Activated B cell treated with CpG ODN at 0.5 μM for 24 hours (primary cell): ENCODE measurements around the gene SMURF1. TPM values are rescaled to one million over a fixed set of nuclear protein-coding genes. Genes with fewer than 3 reads are reported as not detected.

ENCODE experiments used
- ATAC-seq: fragments of 200-7000 bp; cut with Tn5 transposase; one replicate; pipeline ENCODE4 v1.10.0; 2021; ENCODE audit warnings: low read depth, mild to moderate bottlenecking, moderate library complexity
- CTCF ChIA-PET: fragments of 350-600 bp; sonication (Branson Sonifier 250); formaldehyde crosslinking; loops from one replicate; lab custom pipeline; 2021; ENCODE audit warnings: antibody characterized with exemption; lab: Charles Lee
- POLR2A ChIA-PET: fragments of 350-600 bp; sonication (Branson Sonifier 250); formaldehyde crosslinking; loops from one replicate; lab custom pipeline; 2021; ENCODE audit warnings: antibody characterized with exemption; lab: Charles Lee
- DNase-seq: peaks from one replicate; pipeline ENCODE4 v3.0.0; 2022
- H3K27ac Mint-ChIP-seq: one replicate; pipeline ENCODE4 v1.8.0; 2020; ENCODE audit warnings: mixed read lengths
- H3K27me3 Mint-ChIP-seq: one replicate; pipeline ENCODE4 v1.8.0; 2021; ENCODE audit warnings: mixed read lengths
- H3K36me3 Mint-ChIP-seq: one replicate; pipeline ENCODE4 v1.8.0; 2021; ENCODE audit warnings: low read depth, mixed read lengths
- H3K4me1 Mint-ChIP-seq: one replicate; pipeline ENCODE4 v1.8.0; 2021; ENCODE audit warnings: mixed read lengths
- H3K4me3 Mint-ChIP-seq: one replicate; pipeline ENCODE4 v1.8.0; 2020; ENCODE audit warnings: mild to moderate bottlenecking, mixed read lengths
- H3K9me3 Mint-ChIP-seq: one replicate; pipeline ENCODE4 v1.8.0; 2020; ENCODE audit warnings: mixed read lengths
- CTCF ChIP-seq: fragments of 200-600 bp; IDR thresholded peaks from one replicate; pipeline ENCODE4 v1.8.0; 2022; ENCODE audit warnings: antibody characterized with exemption, mild to moderate bottlenecking
- intact Hi-C: fragments of 100-400 bp; cut with micrococcal nuclease; formaldehyde crosslinking; loops from one replicate; pipeline ENCODE4 v1.15.1; 2024
- total RNA-seq: library from RNA; stranded (reverse); gene quantifications from 2 replicates; pipeline ENCODE4 v1.2.3, GENCODE V29; 2022

SMURF1 gene
- total RNA-seq, 1 donor from 2014 or later = 23.1 TPM

DNA sequence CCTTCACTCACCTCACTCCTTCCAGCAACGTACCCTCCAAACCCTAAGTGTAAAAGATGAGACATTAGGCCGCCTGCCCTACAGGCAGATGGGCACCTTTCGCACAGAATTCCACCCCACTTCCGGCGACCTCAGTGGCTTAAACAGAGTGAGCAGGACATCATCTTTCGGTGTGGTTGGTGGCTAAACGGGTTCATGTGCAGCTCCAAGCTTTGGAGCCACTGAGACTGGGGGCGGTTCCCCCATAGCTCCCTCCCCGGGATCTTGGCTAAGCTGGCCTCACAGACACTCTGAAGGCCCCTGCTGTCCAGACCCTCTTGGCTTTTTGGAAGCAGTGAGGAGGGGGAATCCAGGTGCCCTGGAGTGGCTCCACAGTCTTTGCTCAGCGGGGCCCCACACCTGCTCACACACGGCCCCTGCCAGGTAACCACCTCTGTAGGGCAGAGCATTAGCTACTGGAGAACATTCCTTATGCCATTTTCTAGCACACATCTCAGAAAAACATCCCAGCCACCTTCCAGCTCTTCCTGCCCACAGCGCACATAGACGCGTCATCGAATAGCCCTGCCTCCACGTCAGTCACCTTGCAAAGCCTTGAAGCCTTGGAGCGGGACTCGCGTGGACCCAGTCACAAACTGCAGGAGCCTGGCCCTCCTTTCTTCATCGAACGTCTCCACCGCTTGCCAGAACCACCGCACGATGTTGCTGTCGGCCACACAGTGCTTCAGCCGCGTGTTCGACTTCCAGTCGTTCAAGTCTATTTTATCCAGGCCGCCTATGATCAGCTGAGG is 108.8 kb downstream of the SMURF1 start:
- peaks cover 87% of the 10 kb centered on the region for H3K36me3 Mint-ChIP-seq
- no peaks in the 10 kb centered on the region for H3K9me3 Mint-ChIP-seq
- intact Hi-C loops = no loop called here
- DNase-seq (no peak), ATAC-seq (no peak)
- no peaks in the 10 kb centered on the region for H3K27me3 Mint-ChIP-seq
- ChIA-PET POLR2A (no interaction called here), CTCF (no interaction called here)
- no peak for TF ChIP-seq CTCF
- no peaks in the 10 kb centered on the region for H3K4me1 Mint-ChIP-seq
- no peak overlapping the region for H3K4me3 Mint-ChIP-seq
- H3K27ac Mint-ChIP-seq = no peak overlapping the region

GRCh38 chr7:99033765-99034164 is 110.1 kb downstream of the SMURF1 start:
- no peaks in the 10 kb centered on the region for H3K4me1 Mint-ChIP-seq
- intact Hi-C loops = no loop called here
- H3K36me3 Mint-ChIP-seq = peaks cover 89% of the 10 kb centered on the region
- no peak for ATAC-seq
- no peak for DNase-seq
- no peaks in the 10 kb centered on the region for H3K27me3 Mint-ChIP-seq
- H3K9me3 Mint-ChIP-seq = no peaks in the 10 kb centered on the region
- no peak overlapping the region for H3K4me3 Mint-ChIP-seq
- POLR2A ChIA-PET = no interaction called here
- TF ChIP-seq CTCF = no peak
- CTCF ChIA-PET = no interaction called here
- H3K27ac Mint-ChIP-seq = no peak overlapping the region

GRCh38 chr7:99032928-99033327 is 111.0 kb downstream of the SMURF1 start:
- no peaks in the 10 kb centered on the region for H3K9me3 Mint-ChIP-seq
- no peak for DNase-seq
- no peaks in the 10 kb centered on the region for H3K4me1 Mint-ChIP-seq
- CTCF ChIA-PET = no interaction called here
- intact Hi-C loops = no loop called here
- POLR2A ChIA-PET = no interaction called here
- H3K27ac Mint-ChIP-seq = no peak overlapping the region
- H3K27me3 Mint-ChIP-seq = no peaks in the 10 kb centered on the region
- no peak overlapping the region for H3K4me3 Mint-ChIP-seq
- TF ChIP-seq CTCF = no peak
- no peak for ATAC-seq
- H3K36me3 Mint-ChIP-seq = peaks cover 89% of the 10 kb centered on the region

DNA sequence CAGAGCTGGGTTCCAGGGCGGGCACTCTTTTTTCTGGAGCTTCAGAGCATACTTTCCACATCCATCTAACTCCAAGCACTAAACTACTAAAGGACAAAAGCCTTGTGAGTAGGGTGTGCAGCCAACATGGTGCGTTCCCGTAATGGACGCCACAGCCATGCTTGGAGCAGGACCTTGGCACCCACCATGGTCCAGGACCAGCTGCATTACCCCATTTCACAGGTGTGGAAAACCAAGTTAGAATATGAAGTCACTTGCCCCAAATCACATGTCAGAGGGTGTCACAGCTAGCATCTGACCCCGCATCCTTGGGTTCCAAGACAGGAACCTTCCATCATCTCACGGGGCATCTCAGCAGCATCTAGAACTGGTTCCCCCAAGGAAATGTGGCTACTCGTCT is 112.4 kb downstream of the SMURF1 start:
- Mint-ChIP-seq H3K27ac (no peak overlapping the region), H3K4me3 (no peak overlapping the region), H3K9me3 (no peaks in the 10 kb centered on the region), H3K27me3 (no peaks in the 10 kb centered on the region), H3K4me1 (no peaks in the 10 kb centered on the region), H3K36me3 (peaks cover 83% of the 10 kb centered on the region)
- intact Hi-C loops = no loop called here
- DNase-seq (no peak), ATAC-seq (no peak)
- ChIA-PET POLR2A (no interaction called here), CTCF (no interaction called here)
- TF ChIP-seq CTCF = no peak

DNA sequence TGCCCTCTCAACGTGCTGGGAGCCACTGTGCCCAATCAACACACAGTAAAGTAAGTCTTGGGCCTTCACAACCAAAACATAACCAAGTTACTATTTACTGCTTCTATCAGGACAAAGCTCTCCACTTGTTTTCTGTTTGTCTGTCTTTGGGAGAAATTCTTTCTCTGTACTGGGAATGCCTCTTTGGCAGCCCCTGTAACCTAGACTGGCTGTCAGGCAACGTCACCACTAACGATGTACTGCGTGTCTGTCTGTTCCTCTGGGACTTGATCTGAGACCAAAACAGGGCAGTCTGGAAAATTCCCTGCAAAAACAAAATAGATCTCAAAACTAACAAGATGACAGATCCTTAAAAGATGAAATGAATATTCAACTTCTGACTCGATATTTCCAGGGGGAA is 113.0 kb downstream of the SMURF1 start:
- H3K4me1 Mint-ChIP-seq = no peaks in the 10 kb centered on the region
- H3K9me3 Mint-ChIP-seq = no peaks in the 10 kb centered on the region
- peaks cover 77% of the 10 kb centered on the region for H3K36me3 Mint-ChIP-seq
- ATAC-seq (no peak), DNase-seq (no peak)
- no peak overlapping the region for H3K4me3 Mint-ChIP-seq
- POLR2A ChIA-PET = no interaction called here
- CTCF ChIA-PET = no interaction called here
- H3K27me3 Mint-ChIP-seq = no peaks in the 10 kb centered on the region
- intact Hi-C loops = no loop called here
- no peak for TF ChIP-seq CTCF
- no peak overlapping the region for H3K27ac Mint-ChIP-seq
